Dermis microvascular lymphatic vessel endothelial cell (primary cell): Measurements from ENCODE around the gene MRRF. TPM values are rescaled to one million over a fixed set of nuclear protein-coding genes. Genes with fewer than 3 reads are reported as not detected.

ENCODE experiments used
- DNase-seq, 2 donors: peaks; one replicate each; pipeline versions ENCODE4 v3.0.0 to v3.0.0-alpha.2; 2010; ENCODE audit warnings: low read depth in 2 of 2
- total RNA-seq: library from RNA; depleted of rRNA; stranded (reverse); fragments of >200 nt; gene quantifications from 2 replicates; pipeline ENCODE4 v1.2.1, GENCODE V29; 2014

Gene MRRF
- total RNA-seq, 1 donor from 2014 or later, result 34.1 TPM

- no peak for DNase-seq
These were observed 113.6 kb downstream of the MRRF start for GRCh38 chr9:122378236-122378635.

- DNase-seq, result no peak
These were observed 114.7 kb downstream of the MRRF start for GRCh38 chr9:122379340-122379739.

GRCh38 chr9:122380293-122380692 is 115.6 kb downstream of the MRRF start:
- DNase-seq, result no peak

Other genes with a start within 250 kb of the MRRF start
- gene TTLL11, start 171.6 kb upstream of the MRRF start, total RNA-seq, result 1.9 and 3.0 TPM in 2 replicates
- gene NDUFA8, start 105.1 kb upstream of the MRRF start, total RNA-seq, result 27.3 and 33.4 TPM in 2 replicates
- gene MORN5, start 105.0 kb upstream of the MRRF start, total RNA-seq, result not detected in 2 replicates
- gene LHX6, start 35.9 kb upstream of the MRRF start, total RNA-seq, result 1.9 and 3.2 TPM in 2 replicates
- gene RBM18, start within 50 bp of the MRRF start, total RNA-seq, result 5.3 and 5.7 TPM in 2 replicates
- gene PTGS1, start 106.1 kb downstream of the MRRF start, total RNA-seq, result 1.0 and 1.8 TPM in 2 replicates
- gene OR1J1, start 213.0 kb downstream of the MRRF start, total RNA-seq, result not detected in 2 replicates
- gene OR1J2, start 245.9 kb downstream of the MRRF start, total RNA-seq, result not detected in 2 replicates